HepG2 (cell line): ENCODE measurements around the gene SLAIN2. TPM values are rescaled to one million over a fixed set of nuclear protein-coding genes. Genes with fewer than 3 reads are reported as not detected.
A peak's percentile ranks its signal among the peaks of the same experiment; 100 is the strongest.

Experiments used
- ATF7 ChIP-seq, 2 experiments: fragments of 450-650 bp in 1 of 2; sonication (generic) in 1 of 2; formaldehyde crosslinking in 1 of 2; IDR thresholded peaks; 2 replicates each; pipeline versions ENCODE4 v1.4.0 to v1.6.1; 2016 to 2020; ENCODE audit warnings: antibody characterized with exemption in 1 of 2, mild to moderate bottlenecking in 1 of 2, missing genetic modification reagents in 1 of 2
- ATRX ChIP-seq: sonication (generic); formaldehyde crosslinking; IDR thresholded peaks from 2 replicates; pipeline ENCODE4 v1.4.0; 2020; ENCODE audit warnings: missing genetic modification reagents, borderline replicate concordance
- BHLHE40 ChIP-seq: IDR thresholded peaks from 2 replicates; pipeline ENCODE4 v1.6.1; 2011; ENCODE audit warnings: low read length, improper control_type of control experiment
- EEA1 ChIP-seq: sonication (generic); formaldehyde crosslinking; IDR thresholded peaks from 2 replicates; pipeline ENCODE4 v1.5.1; 2020; ENCODE audit warnings: mild to moderate bottlenecking, missing genetic modification reagents, borderline replicate concordance
- GTF2F1 ChIP-seq: fragments of 150-350 bp; IDR thresholded peaks from 2 replicates; pipeline ENCODE4 v1.6.1; 2014; ENCODE audit warnings: low read length
- KAT2B ChIP-seq: fragments of 150-350 bp; IDR thresholded peaks from 2 replicates; pipeline ENCODE4 v1.6.1; 2014; ENCODE audit warnings: low read depth, low read length, borderline replicate concordance
- MIER3 ChIP-seq: IDR thresholded peaks from 2 replicates; pipeline ENCODE4 v1.6.1; 2016; ENCODE audit warnings: missing compliant biosample characterization, borderline replicate concordance
- NCOA5 ChIP-seq: sonication (generic); formaldehyde crosslinking; IDR thresholded peaks from 2 replicates; pipeline ENCODE4 v1.4.0; 2020; ENCODE audit warnings: missing genetic modification reagents
- NFE2 ChIP-seq: sonication (generic); formaldehyde crosslinking; IDR thresholded peaks from 2 replicates; pipeline ENCODE4 v1.4.0; 2020; ENCODE audit warnings: missing genetic modification reagents
- RBFOX2 ChIP-seq: fragments of 200-400 bp; formaldehyde crosslinking; IDR thresholded peaks from 2 replicates; pipeline ENCODE4 v1.6.1; 2017; ENCODE audit warnings: low read depth, mild to moderate bottlenecking, low read length
- SETDB1 ChIP-seq: sonication (generic); formaldehyde crosslinking; IDR thresholded peaks from 2 replicates; pipeline ENCODE4 v1.5.1; 2020; ENCODE audit warnings: missing genetic modification reagents, mild to moderate bottlenecking, borderline replicate concordance
- SRSF1 ChIP-seq: fragments of 200-400 bp; formaldehyde crosslinking; optimal IDR thresholded peaks from 2 replicates; pipeline ENCODE3; 2017; ENCODE audit warnings: mild to moderate bottlenecking, low read depth, low read length, moderate library complexity
- XBP1 ChIP-seq: sonication (generic); formaldehyde crosslinking; IDR thresholded peaks from 2 replicates; pipeline ENCODE4 v1.5.0; 2020; ENCODE audit warnings: missing genetic modification reagents
- ZFP36L1 ChIP-seq: sonication (generic); formaldehyde crosslinking; IDR thresholded peaks from 2 replicates; pipeline ENCODE4 v1.8.0; 2022; ENCODE audit warnings: mild to moderate bottlenecking, missing genetic modification reagents, moderate library complexity
- ZNF274 ChIP-seq: sonication (generic); formaldehyde crosslinking; IDR thresholded peaks from 2 replicates; pipeline ENCODE4 v1.5.1; 2020; ENCODE audit warnings: mild to moderate bottlenecking, missing genetic modification reagents
- ZNF720 ChIP-seq: sonication (generic); formaldehyde crosslinking; IDR thresholded peaks from 2 replicates; pipeline ENCODE4 v1.4.0; 2020; ENCODE audit warnings: missing genetic modification reagents
- polyA plus RNA-seq, 8 experiments: library from polyadenylated mRNA; depleted of rRNA in 3 of 8; stranded (reverse) in 7 of 8; unstranded in 1 of 8; fragments of >200 nt; fragmentation: Illumina TruSeq in 4 of 8; extraction: Trizol in 4 of 8; gene quantifications; 2 replicates each; pipeline versions ENCODE4 v1.2.1 to v1.2.3, GENCODE V29; 2011 to 2016; ENCODE audit warnings: low read depth in 4 of 8, missing spikeins in 1 of 8, mixed read lengths in 1 of 8; ENCODE audit not compliant: insufficient read depth in 1 of 8
- total RNA-seq, 5 experiments: library from RNA; depleted of rRNA; stranded (reverse); fragments of >200 nt; fragmentation: Illumina TruSeq; extraction: Trizol; gene quantifications; 2 replicates each; pipeline ENCODE4 v1.2.3, GENCODE V29; 2016; ENCODE audit warnings: low read depth in 1 of 5
- TF ChIP-seq, protein P1 (sequence below): sonication (generic); formaldehyde crosslinking; IDR thresholded peaks from 2 replicates; pipeline ENCODE4 v1.4.0; 2020; ENCODE audit warnings: missing genetic modification reagents
- TF ChIP-seq, protein P2 (sequence below): sonication (generic); formaldehyde crosslinking; conservative IDR thresholded peaks from 2 replicates; pipeline ENCODE4 v1.5.0; 2020; ENCODE audit warnings: missing genetic modification reagents
- TF ChIP-seq, protein P3 (sequence below): sonication (generic); formaldehyde crosslinking; IDR thresholded peaks from 2 replicates; pipeline ENCODE4 v1.5.0; 2020; ENCODE audit warnings: mild to moderate bottlenecking, missing genetic modification reagents
- TF ChIP-seq, protein P4 (sequence below): sonication (generic); formaldehyde crosslinking; IDR thresholded peaks from 2 replicates; pipeline ENCODE4 v1.4.0; 2020; ENCODE audit warnings: missing genetic modification reagents, mild to moderate bottlenecking, borderline replicate concordance

The SLAIN2 gene
- total and polyA plus RNA-seq, 2 of the 13 experiments (the other 11 are each of a cell fraction or from before 2014, with no cell fraction given) = 20.7 to 22.5 TPM

DNA sequence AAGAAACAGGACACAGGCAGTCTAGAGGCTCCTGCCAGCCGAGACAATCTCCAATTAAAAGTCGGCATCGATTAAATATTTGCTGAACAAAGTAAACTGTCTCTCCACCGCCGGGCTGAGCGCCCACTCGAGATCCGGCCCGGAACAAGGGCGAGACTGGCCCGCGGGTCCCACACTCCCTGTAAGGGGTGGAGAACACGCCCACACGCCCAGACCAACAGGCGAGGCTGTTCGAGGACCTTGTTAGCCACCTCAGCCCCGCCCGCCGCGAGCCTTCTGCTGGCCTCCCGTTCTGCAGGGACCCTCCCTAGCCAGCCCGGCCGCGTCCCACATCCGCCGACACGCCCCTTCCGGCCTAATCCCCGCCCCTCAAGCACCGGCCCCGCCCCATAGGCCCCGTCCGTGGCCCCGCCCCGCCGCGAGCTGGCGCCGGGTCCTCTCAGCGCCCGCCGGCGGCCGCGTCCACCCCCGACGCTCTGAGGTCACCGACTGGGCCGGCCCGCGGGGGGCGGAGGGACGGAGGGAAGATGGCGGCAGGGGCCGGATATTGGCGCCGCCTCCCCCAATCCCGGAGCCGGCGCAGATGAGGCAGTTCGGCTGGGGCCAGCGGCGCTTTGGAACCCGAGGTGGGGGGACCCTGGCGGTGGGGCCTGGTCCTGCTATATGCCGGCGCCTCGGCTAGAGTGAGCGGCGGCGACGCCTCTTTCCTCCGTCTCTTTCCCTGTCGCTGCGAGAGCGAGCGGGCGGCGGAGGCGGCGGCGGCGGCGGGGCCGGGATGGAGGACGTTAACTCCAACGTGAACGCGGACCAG is at the start of gene SLAIN2 (continued):
- no peak for TF ChIP-seq ATRX (CRISPR knock-in tag)
- peak; percentile 90 for TF ChIP-seq RBFOX2
- TF ChIP-seq GTF2F1 = no peak
- no peak for TF ChIP-seq KAT2B
- no peak for TF ChIP-seq SRSF1
- TF ChIP-seq ZNF274 (CRISPR knock-in tag) = 0 out of 2 replicates have a peak, but pooled peaks have one; percentile 13
- peak; percentile 35; the same call in 1 of the 2 replicates for TF ChIP-seq MIER3
- no peak for TF ChIP-seq BHLHE40
- TF ChIP-seq ZNF720 (CRISPR knock-in tag) = no peak
- TF ChIP-seq, protein P1, sequence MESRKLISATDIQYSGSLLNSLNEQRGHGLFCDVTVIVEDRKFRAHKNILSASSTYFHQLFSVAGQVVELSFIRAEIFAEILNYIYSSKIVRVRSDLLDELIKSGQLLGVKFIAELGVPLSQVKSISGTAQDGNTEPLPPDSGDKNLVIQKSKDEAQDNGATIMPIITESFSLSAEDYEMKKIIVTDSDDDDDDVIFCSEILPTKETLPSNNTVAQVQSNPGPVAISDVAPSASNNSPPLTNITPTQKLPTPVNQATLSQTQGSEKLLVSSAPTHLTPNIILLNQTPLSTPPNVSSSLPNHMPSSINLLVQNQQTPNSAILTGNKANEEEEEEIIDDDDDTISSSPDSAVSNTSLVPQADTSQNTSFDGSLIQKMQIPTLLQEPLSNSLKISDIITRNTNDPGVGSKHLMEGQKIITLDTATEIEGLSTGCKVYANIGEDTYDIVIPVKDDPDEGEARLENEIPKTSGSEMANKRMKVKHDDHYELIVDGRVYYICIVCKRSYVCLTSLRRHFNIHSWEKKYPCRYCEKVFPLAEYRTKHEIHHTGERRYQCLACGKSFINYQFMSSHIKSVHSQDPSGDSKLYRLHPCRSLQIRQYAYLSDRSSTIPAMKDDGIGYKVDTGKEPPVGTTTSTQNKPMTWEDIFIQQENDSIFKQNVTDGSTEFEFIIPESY (CRISPR knock-in tag) = no peak
- TF ChIP-seq, protein P2, sequence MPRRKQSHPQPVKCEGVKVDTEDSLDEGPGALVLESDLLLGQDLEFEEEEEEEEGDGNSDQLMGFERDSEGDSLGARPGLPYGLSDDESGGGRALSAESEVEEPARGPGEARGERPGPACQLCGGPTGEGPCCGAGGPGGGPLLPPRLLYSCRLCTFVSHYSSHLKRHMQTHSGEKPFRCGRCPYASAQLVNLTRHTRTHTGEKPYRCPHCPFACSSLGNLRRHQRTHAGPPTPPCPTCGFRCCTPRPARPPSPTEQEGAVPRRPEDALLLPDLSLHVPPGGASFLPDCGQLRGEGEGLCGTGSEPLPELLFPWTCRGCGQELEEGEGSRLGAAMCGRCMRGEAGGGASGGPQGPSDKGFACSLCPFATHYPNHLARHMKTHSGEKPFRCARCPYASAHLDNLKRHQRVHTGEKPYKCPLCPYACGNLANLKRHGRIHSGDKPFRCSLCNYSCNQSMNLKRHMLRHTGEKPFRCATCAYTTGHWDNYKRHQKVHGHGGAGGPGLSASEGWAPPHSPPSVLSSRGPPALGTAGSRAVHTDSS (CRISPR knock-in tag) = no peak
- TF ChIP-seq NFE2 (CRISPR knock-in tag) = no peak
- TF ChIP-seq NCOA5 (CRISPR knock-in tag) = 0 out of 2 replicates have a peak, but pooled peaks have one; percentile 35
- no peak for TF ChIP-seq EEA1 (CRISPR knock-in tag)
- no peak for TF ChIP-seq ATF7 (IDR thresholded peaks at IDR 0.05)
- no peak for TF ChIP-seq ATF7 (CRISPR knock-in tag; IDR thresholded peaks at IDR 0.05)
- TF ChIP-seq XBP1 (CRISPR knock-in tag) = 0 out of 2 replicates have a peak, but pooled peaks have one; percentile 54
- TF ChIP-seq, protein P3, sequence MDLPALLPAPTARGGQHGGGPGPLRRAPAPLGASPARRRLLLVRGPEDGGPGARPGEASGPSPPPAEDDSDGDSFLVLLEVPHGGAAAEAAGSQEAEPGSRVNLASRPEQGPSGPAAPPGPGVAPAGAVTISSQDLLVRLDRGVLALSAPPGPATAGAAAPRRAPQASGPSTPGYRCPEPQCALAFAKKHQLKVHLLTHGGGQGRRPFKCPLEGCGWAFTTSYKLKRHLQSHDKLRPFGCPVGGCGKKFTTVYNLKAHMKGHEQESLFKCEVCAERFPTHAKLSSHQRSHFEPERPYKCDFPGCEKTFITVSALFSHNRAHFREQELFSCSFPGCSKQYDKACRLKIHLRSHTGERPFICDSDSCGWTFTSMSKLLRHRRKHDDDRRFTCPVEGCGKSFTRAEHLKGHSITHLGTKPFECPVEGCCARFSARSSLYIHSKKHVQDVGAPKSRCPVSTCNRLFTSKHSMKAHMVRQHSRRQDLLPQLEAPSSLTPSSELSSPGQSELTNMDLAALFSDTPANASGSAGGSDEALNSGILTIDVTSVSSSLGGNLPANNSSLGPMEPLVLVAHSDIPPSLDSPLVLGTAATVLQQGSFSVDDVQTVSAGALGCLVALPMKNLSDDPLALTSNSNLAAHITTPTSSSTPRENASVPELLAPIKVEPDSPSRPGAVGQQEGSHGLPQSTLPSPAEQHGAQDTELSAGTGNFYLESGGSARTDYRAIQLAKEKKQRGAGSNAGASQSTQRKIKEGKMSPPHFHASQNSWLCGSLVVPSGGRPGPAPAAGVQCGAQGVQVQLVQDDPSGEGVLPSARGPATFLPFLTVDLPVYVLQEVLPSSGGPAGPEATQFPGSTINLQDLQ (CRISPR knock-in tag) = 0 out of 2 replicates have a peak, but pooled peaks have one; percentile 20
- TF ChIP-seq, protein P4, sequence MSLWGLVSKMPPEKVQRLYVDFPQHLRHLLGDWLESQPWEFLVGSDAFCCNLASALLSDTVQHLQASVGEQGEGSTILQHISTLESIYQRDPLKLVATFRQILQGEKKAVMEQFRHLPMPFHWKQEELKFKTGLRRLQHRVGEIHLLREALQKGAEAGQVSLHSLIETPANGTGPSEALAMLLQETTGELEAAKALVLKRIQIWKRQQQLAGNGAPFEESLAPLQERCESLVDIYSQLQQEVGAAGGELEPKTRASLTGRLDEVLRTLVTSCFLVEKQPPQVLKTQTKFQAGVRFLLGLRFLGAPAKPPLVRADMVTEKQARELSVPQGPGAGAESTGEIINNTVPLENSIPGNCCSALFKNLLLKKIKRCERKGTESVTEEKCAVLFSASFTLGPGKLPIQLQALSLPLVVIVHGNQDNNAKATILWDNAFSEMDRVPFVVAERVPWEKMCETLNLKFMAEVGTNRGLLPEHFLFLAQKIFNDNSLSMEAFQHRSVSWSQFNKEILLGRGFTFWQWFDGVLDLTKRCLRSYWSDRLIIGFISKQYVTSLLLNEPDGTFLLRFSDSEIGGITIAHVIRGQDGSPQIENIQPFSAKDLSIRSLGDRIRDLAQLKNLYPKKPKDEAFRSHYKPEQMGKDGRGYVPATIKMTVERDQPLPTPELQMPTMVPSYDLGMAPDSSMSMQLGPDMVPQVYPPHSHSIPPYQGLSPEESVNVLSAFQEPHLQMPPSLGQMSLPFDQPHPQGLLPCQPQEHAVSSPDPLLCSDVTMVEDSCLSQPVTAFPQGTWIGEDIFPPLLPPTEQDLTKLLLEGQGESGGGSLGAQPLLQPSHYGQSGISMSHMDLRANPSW (CRISPR knock-in tag) = no peak
- TF ChIP-seq SETDB1 = no peak
- peak; percentile 68; the same call in 1 of the 2 replicates for TF ChIP-seq ZFP36L1
